Activated naive CD4-positive, alpha-beta T cell treated with anti-CD3 and anti-CD28 coated beads, Interleukin-2, amount 10 ng/mL, durations not matched to agents 5 hours and 36 hours (primary cell): ENCODE data around the gene MRPS6. TPM values are rescaled to one million over a fixed set of nuclear protein-coding genes. Genes with fewer than 3 reads are reported as not detected.

Source experiments
- total RNA-seq, 2 experiments: library from RNA; stranded (reverse); gene quantifications; one replicate each; pipeline ENCODE4 v1.2.3, GENCODE V29; 2021

The MRPS6 gene
- total RNA-seq, result 10 to 100 TPM; 64.2 to 66.7 TPM

DNA sequence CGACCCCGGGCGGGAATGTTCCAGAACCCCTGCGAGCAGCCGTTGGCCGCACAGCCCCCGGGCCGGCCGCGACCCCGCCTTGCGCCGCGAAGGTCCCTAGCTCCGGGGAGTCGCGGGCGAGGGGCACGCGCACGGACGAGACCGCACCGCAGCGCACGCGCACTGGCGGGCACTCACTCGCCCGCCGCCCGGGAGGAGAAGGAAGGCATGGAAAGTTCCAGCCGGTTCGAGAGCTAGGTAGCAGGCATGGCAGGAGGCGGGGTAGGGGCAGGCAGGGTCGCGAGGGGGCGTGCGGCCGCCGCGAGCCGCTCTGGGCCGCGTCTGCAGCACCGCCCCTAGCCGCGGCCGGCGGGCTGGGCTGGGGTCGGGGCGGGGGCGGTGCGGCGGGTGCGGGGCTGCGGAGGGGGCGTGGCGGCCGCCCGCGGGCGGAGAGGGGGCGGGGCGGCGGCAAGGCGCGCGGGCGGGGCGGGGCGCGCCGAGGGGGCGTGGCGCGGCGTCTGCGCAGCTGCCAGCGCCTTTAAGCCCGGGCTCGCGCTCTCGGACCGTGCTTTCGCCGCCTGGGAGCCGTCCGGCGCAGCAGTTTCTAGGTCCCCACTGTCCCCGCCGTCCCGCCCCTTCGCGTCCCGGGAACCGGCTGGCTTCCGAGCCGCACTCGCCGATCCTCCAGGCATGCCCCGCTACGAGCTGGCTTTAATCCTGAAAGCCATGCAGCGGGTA, at the start of gene MRPS6, which contains the start of gene SLC5A3:
Gene MRPS6 (plus strand): TSS at position 547 of the 717 bp plus-strand sequence. CDS start 123 bp downstream, at position 670.
Gene SLC5A3 (plus strand): TSS at position 547 of the 717 bp plus-strand sequence. CDS start 21,621 bp downstream, outside the sequence.

Other genes starting within 250 kb of the MRPS6 start
- 100 to 1,000 TPM; 194 to 198 TPM for gene ATP5PO, start 157.8 kb upstream of the MRPS6 start, total RNA-seq
- 10 to 100 TPM; 23.3 to 24.5 TPM for gene SLC5A3, start within 50 bp of the MRPS6 start, total RNA-seq